ENCODE data around the gene TPK1.

The TPK1 gene

GRCh38 chr7:144488977-144489376 is 346.9 kb downstream of the TPK1 start:
- H3K4me1 Mint-ChIP-seq = peaks cover 1% of the 10 kb centered on the region
- H3K36me3 Mint-ChIP-seq = peaks cover 11% of the 10 kb centered on the region
- no peak overlapping the region for H3K4me3 Mint-ChIP-seq
- ATAC-seq (ENCODE audit: low read depth) = no peak
- DNase-seq (ENCODE audit: low spot score in 2 of 2) = no peak
- no peaks in the 10 kb centered on the region for H3K9me3 Mint-ChIP-seq
- H3K27me3 Mint-ChIP-seq = no peaks in the 10 kb centered on the region
- no peak overlapping the region for H3K27ac Mint-ChIP-seq

DNA sequence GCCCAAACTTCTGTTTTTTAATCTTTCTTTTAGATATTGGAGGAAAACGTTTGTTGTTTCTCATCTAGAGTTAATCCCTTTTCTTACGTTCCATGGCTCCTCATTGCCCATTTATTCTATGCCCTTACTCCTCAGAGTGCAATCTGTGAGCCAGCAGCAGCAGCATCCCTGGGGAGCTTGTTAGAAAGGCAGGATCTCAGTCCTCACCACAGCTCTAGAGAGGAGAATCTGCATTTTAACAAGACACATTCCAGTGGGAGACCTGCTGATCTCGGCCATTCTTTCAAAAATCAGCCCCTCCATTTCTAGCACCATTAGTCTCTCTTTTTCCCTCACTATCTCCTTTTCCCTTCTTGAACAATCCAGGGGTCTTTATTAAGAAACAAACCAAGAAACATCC is 348.0 kb downstream of the TPK1 start:
- H3K36me3 Mint-ChIP-seq = peaks cover 16% of the 10 kb centered on the region
- no peaks in the 10 kb centered on the region for H3K27me3 Mint-ChIP-seq
- H3K9me3 Mint-ChIP-seq = no peaks in the 10 kb centered on the region
- ATAC-seq (ENCODE audit: low read depth) (no peak), DNase-seq (ENCODE audit: low spot score in 2 of 2) (no peak)
- no peak overlapping the region for H3K4me3 Mint-ChIP-seq
- no peak overlapping the region for H3K27ac Mint-ChIP-seq
- peaks cover 6% of the 10 kb centered on the region for H3K4me1 Mint-ChIP-seq

GRCh38 chr7:144484445-144484844 is 351.4 kb downstream of the TPK1 start:
- Mint-ChIP-seq H3K36me3 (peaks cover 10% of the 10 kb centered on the region), H3K4me3 (no peak overlapping the region), H3K27ac (no peak overlapping the region), H3K27me3 (no peaks in the 10 kb centered on the region), H3K9me3 (no peaks in the 10 kb centered on the region), H3K4me1 (peaks cover 6% of the 10 kb centered on the region)
- ATAC-seq (ENCODE audit: low read depth) = no peak
- no peak for DNase-seq (ENCODE audit: low spot score in 2 of 2)

DNA sequence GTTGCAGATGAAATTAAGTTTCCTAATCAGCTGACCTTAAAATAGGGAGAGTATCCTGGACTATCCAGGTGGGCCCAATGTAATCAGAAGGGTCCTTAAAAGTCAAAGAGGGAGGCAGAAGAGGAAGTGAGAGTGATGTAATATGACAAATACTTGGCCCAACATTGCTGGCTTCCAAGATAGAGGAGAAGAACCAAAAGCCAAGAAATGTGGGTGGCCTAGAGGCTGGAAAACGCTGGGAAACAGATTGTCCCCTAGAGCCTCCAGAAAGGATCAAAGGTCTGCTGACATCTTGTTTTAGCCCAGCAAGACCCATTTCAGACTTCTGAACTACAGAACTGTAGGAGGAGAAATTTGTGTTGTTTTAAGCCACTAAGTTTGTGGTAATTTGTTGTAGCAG is 352.7 kb downstream of the TPK1 start:
- Mint-ChIP-seq H3K27ac (no peak overlapping the region), H3K9me3 (no peaks in the 10 kb centered on the region), H3K4me3 (no peak overlapping the region), H3K27me3 (no peaks in the 10 kb centered on the region), H3K36me3 (peaks cover 7% of the 10 kb centered on the region), H3K4me1 (peaks cover 6% of the 10 kb centered on the region)
- DNase-seq (ENCODE audit: low spot score in 2 of 2) (no peak), ATAC-seq (ENCODE audit: low read depth) (no peak)

DNA sequence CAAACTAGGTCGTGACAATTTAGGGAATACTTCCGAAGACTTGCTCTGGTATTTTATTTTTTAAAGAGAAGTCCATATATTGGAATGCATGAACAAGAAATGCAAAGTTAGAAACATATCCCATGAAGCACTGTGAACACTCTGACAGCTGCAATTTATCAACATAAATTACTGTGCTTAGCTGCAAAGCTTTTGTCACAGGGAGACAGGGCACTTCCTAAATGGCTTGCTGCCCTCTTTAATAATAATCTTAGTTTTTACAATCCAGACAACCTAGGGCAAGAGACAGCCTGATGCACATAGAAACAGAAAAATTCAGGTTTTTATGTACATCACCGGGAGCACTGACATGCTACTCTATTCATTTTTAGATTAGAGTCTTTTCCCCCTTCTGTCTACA is 354.0 kb downstream of the TPK1 start:
- no peak for DNase-seq (ENCODE audit: low spot score in 2 of 2)
- no peaks in the 10 kb centered on the region for H3K9me3 Mint-ChIP-seq
- H3K36me3 Mint-ChIP-seq = peaks cover 7% of the 10 kb centered on the region
- no peak overlapping the region for H3K4me3 Mint-ChIP-seq
- no peak overlapping the region for H3K27ac Mint-ChIP-seq
- peaks cover 6% of the 10 kb centered on the region for H3K4me1 Mint-ChIP-seq
- no peak for ATAC-seq (ENCODE audit: low read depth)
- H3K27me3 Mint-ChIP-seq = no peaks in the 10 kb centered on the region

GRCh38 chr7:144477348-144477747 is 358.5 kb downstream of the TPK1 start:
- H3K4me1 Mint-ChIP-seq = peaks cover 17% of the 10 kb centered on the region
- H3K36me3 Mint-ChIP-seq = peaks cover 4% of the 10 kb centered on the region
- H3K4me3 Mint-ChIP-seq = no peak overlapping the region
- no peaks in the 10 kb centered on the region for H3K9me3 Mint-ChIP-seq
- ATAC-seq (ENCODE audit: low read depth) (no peak), DNase-seq (ENCODE audit: low spot score in 2 of 2) (no peak)
- H3K27me3 Mint-ChIP-seq = no peaks in the 10 kb centered on the region
- H3K27ac Mint-ChIP-seq = peak overlapping the region; percentile 26

DNA sequence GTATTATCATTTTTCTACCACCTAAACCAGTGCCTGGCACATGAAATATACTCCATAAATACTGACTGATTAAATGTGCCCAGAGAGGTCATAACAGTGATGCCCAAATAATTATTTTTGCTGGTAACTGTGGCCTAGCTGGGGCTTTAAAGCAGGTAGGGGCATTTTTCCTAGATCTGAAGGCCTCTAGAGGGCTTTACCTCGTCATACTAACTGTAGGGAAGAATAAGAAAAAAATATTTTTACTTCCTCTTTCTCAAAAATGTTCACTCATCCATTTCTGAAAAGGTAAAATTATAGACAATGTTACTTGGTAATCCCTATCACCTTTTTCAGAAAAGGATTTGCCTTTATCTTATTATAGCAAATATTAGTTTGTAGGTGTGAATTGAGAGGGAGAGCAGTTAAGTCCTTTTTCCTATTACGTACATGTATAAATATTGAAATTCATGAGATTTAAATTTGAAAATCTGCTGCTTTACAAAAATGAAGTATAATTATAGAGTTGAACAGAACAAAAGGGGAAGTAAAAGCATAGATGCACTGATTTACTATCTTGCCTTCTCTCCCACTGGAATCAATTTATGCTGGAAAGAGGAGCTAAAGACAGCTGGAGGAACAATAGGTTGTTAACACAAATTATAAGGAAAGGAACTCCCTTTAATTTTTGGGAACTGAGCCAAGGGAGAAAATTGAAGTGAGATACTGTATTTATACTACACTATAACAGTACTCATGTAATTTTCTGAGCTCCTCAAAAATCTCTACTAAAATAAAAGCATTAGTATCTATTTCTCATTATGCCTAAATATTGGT is 360.8 kb downstream of the TPK1 start:
- peak overlapping the region; percentile 3 for H3K27ac Mint-ChIP-seq
- H3K4me1 Mint-ChIP-seq = peaks cover 17% of the 10 kb centered on the region
- no peak overlapping the region for H3K4me3 Mint-ChIP-seq
- DNase-seq (ENCODE audit: low spot score in 2 of 2) (no peak), ATAC-seq (ENCODE audit: low read depth) (peak; percentile 85)
- H3K36me3 Mint-ChIP-seq = peaks cover 4% of the 10 kb centered on the region
- no peaks in the 10 kb centered on the region for H3K9me3 Mint-ChIP-seq
- no peaks in the 10 kb centered on the region for H3K27me3 Mint-ChIP-seq

DNA sequence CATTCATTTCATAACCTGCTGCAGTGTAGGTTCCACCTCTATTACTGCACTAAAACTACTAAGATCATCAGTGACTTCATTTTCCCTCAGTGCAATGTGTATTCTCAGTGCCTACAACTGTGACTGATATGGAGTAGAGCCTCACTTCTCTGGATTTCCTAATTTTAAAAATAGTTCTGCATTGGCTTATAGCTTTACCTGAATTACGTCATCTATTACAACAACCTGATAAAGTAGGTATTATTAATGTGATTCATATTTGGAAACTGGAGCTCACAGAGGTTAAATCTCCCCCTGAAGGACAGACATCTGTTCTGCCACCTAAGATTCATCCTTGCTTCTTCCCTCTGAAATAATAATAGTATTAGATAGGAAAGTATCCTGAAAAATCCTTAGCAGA is 361.5 kb downstream of the TPK1 start:
- H3K9me3 Mint-ChIP-seq = no peaks in the 10 kb centered on the region
- ATAC-seq (ENCODE audit: low read depth) (no peak), DNase-seq (ENCODE audit: low spot score in 2 of 2) (no peak)
- H3K4me1 Mint-ChIP-seq = peaks cover 17% of the 10 kb centered on the region
- H3K36me3 Mint-ChIP-seq = peaks cover 5% of the 10 kb centered on the region
- no peaks in the 10 kb centered on the region for H3K27me3 Mint-ChIP-seq
- no peak overlapping the region for H3K4me3 Mint-ChIP-seq
- H3K27ac Mint-ChIP-seq = no peak overlapping the region

GRCh38 chr7:144473908-144474307 is 361.9 kb downstream of the TPK1 start:
- Mint-ChIP-seq H3K27me3 (no peaks in the 10 kb centered on the region), H3K36me3 (peaks cover 9% of the 10 kb centered on the region), H3K4me1 (peaks cover 17% of the 10 kb centered on the region), H3K4me3 (no peak overlapping the region), H3K9me3 (no peaks in the 10 kb centered on the region), H3K27ac (no peak overlapping the region)
- DNase-seq (ENCODE audit: low spot score in 2 of 2) (no peak), ATAC-seq (ENCODE audit: low read depth) (no peak)

DNA sequence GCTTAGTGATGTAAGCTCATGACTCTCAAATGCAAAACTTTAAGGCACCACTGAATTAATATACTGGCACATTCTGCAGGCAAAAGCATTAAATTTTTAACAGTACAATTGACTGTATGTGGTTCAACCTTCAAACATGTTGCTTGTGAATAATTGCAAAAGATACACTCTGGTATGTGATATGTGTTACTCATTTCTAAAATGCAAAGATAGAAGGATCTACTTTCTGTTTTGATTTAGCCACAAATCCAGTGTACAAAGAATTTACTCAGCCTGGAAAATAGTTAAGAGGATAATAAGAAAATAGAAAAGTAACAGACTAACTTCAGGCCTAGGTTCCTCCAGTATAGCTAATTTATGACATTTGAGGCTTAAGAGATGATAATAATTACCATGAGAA is 365.8 kb downstream of the TPK1 start:
- H3K4me1 Mint-ChIP-seq = peaks cover 15% of the 10 kb centered on the region
- no peak overlapping the region for H3K4me3 Mint-ChIP-seq
- H3K27ac Mint-ChIP-seq = no peak overlapping the region
- DNase-seq (ENCODE audit: low spot score in 2 of 2) = no peak
- H3K9me3 Mint-ChIP-seq = peaks cover 2% of the 10 kb centered on the region
- ATAC-seq (ENCODE audit: low read depth) = no peak
- H3K27me3 Mint-ChIP-seq = no peaks in the 10 kb centered on the region
- peaks cover 26% of the 10 kb centered on the region for H3K36me3 Mint-ChIP-seq

DNA sequence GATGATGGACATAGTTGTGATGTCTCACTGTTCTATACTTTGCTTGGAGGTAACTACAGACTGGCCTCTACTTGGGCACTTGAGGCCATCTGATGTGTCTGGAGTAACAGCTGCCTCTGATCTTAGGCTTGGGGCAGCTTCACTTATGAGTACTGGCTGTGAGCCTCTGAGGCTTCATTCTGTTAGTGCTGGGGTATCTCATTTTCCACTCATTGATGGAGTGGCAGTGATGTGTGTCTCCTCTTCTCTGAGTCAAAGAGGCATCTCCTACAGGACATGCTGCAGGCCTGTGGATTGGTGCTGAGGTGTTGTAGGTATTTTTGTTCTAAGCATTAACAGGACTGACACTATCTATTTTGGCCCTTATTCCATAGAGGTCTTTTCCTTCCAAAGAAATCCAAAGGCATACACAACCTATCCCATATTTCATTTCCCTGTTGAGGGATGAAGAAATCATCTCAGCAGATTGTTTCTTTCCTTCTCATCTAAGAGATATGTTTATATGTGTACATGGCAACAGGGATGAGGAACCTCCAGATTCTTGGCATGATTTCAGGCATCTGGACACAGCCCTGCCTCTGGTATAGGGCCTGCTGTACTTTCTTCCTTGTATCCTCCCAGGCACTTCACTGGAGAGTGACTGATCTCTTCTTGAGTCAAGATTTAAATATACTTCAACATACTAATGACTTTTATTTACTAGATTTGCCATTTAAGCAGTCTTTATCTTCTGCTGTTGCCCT is 366.7 kb downstream of the TPK1 start:
- no peak for ATAC-seq (ENCODE audit: low read depth)
- Mint-ChIP-seq H3K36me3 (peaks cover 32% of the 10 kb centered on the region), H3K27me3 (no peaks in the 10 kb centered on the region), H3K9me3 (peaks cover 2% of the 10 kb centered on the region), H3K27ac (no peak overlapping the region), H3K4me1 (peaks cover 12% of the 10 kb centered on the region), H3K4me3 (no peak overlapping the region)
- DNase-seq (ENCODE audit: low spot score in 2 of 2) = no peak

- peaks cover 52% of the 10 kb centered on the region for H3K36me3 Mint-ChIP-seq
Measured at GRCh38 chr7:144459635-144460034, 376.2 kb downstream of the TPK1 start.

GRCh38 chr7:144455040-144455404 is 380.8 kb downstream of the TPK1 start:
- ATAC-seq (ENCODE audit: low read depth) (no peak), DNase-seq (ENCODE audit: low spot score in 2 of 2) (no peak)
- Mint-ChIP-seq H3K27ac (no peak overlapping the region), H3K27me3 (no peaks in the 10 kb centered on the region), H3K4me1 (no peaks in the 10 kb centered on the region), H3K4me3 (no peak overlapping the region), H3K36me3 (peaks cover 39% of the 10 kb centered on the region), H3K9me3 (peaks cover 5% of the 10 kb centered on the region)

More at GRCh38 chr7:144459635-144460034, 376.2 kb downstream of the TPK1 start:
- ATAC-seq (ENCODE audit: low read depth) (no peak), DNase-seq (ENCODE audit: low spot score in 2 of 2) (no peak)
- no peaks in the 10 kb centered on the region for H3K4me1 Mint-ChIP-seq
- no peaks in the 10 kb centered on the region for H3K27me3 Mint-ChIP-seq
- no peak overlapping the region for H3K27ac Mint-ChIP-seq
- H3K9me3 Mint-ChIP-seq = peaks cover 9% of the 10 kb centered on the region
- no peak overlapping the region for H3K4me3 Mint-ChIP-seq

- H3K4me1 Mint-ChIP-seq = no peaks in the 10 kb centered on the region
- ATAC-seq (ENCODE audit: low read depth) = no peak
- no peaks in the 10 kb centered on the region for H3K27me3 Mint-ChIP-seq
- no peaks in the 10 kb centered on the region for H3K9me3 Mint-ChIP-seq
- no peak overlapping the region for H3K27ac Mint-ChIP-seq
- no peak overlapping the region for H3K4me3 Mint-ChIP-seq
- no peak for DNase-seq (ENCODE audit: low spot score in 2 of 2)
- H3K36me3 Mint-ChIP-seq = peaks cover 34% of the 10 kb centered on the region
Measured at GRCh38 chr7:144454256-144455039, 381.4 kb downstream of the TPK1 start.
